Thyroid gland (tissue), 4 donors: ENCODE data around the gene CATSPERZ. TPM values are rescaled to one million over a fixed set of nuclear protein-coding genes. Genes with fewer than 3 reads are reported as not detected.

Source experiments
- DNase-seq, 2 donors: peaks; one replicate each; pipeline ENCODE4 v3.0.0-alpha.2; 2019
- H3K27ac ChIP-seq, 3 donors: fragments of 200-600 bp; sonication (generic); 1 replicate in 2 of 3; 2 replicates in 1 of 3; pipeline ENCODE4 v1.5.1; 2016 to 2019; ENCODE audit warnings: mild to moderate bottlenecking in 1 of 3, moderate library complexity in 1 of 3
- H3K27me3 ChIP-seq: fragments of 200-600 bp; sonication (generic); one replicate; pipeline ENCODE4 v1.5.1; 2019
- H3K36me3 ChIP-seq, 2 donors: fragments of 200-600 bp; sonication (generic); one replicate each; pipeline ENCODE4 v1.5.1; 2016 to 2019
- H3K4me1 ChIP-seq, 2 donors: fragments of 200-600 bp; sonication (generic); one replicate each; pipeline ENCODE4 v1.5.1; 2017 to 2019
- H3K4me3 ChIP-seq, 3 donors: fragments of 200-600 bp; sonication (generic); replicated peaks in 1 of 3; 1 replicate in 2 of 3; 2 replicates in 1 of 3; pipeline ENCODE4 v1.5.1; 2016; ENCODE audit warnings: mild to moderate bottlenecking in 1 of 3
- H3K9me3 ChIP-seq: fragments of 200-600 bp; sonication (generic); one replicate; pipeline ENCODE4 v1.5.1; 2017
- CTCF ChIP-seq, 6 experiments: fragments of 200-600 bp in 3 of 6; fragments of 450-650 bp in 3 of 6; sonication (generic) in 3 of 6; IDR thresholded peaks; one replicate each; pipeline ENCODE4 v1.5.1; 2016 to 2019; ENCODE audit warnings: antibody characterized with exemption in 6 of 6, mild to moderate bottlenecking in 2 of 6, inconsistent platforms in 1 of 6, moderate library complexity in 1 of 6
- POLR2A ChIP-seq, 2 donors: fragments of 450-650 bp; IDR thresholded peaks; one replicate each; pipeline ENCODE4 v1.6.1; 2017; ENCODE audit warnings: antibody characterized with exemption in 2 of 2, mild to moderate bottlenecking in 2 of 2, moderate library complexity in 1 of 2
- WGBS, 2 donors: methylation state at CpG; one replicate each; pipeline ENCODE4 v1.1.5; 2017; 5-methylcytosine and 5-hydroxymethylcytosine counted together
- intact Hi-C: fragments of 100-400 bp; cut with DNase I; formaldehyde crosslinking; loops from one replicate; pipeline ENCODE4 v1.15.1; 2023
- total RNA-seq, 4 donors: library from RNA; depleted of rRNA; stranded (reverse); fragments of >200 nt; gene quantifications; one replicate each; pipeline ENCODE4 v1.2.3, GENCODE V29; 2016

The CATSPERZ gene
- total RNA-seq, 4 donors from 2014 or later, result 1.0 to 3.1 TPM; not detected in 2

GRCh38 chr11:64259533-64260067, 40.6 kb upstream of the CATSPERZ start:
- WGBS, 2 donors, result 94 to 95% methylated on average over 4 of the region's 4 CpGs
- peaks cover 27 to 36% of the 10 kb centered on the region in 2 donors for H3K36me3 ChIP-seq

GRCh38 chr11:64260147-64260708, 39.9 kb upstream of the CATSPERZ start:
- no peaks in the 10 kb centered on the region for H3K27me3 ChIP-seq
- intact Hi-C loops, result no loop called here
- H3K9me3 ChIP-seq, result no peaks in the 10 kb centered on the region
- H3K4me3 ChIP-seq, result no peak overlapping the region
- TF ChIP-seq CTCF (IDR thresholded peaks at IDR 0.05), result no peak
- WGBS, 2 donors, result 94 to 95% methylated on average over 6 of the region's 6 CpGs
- DNase-seq, result no peak
- H3K36me3 ChIP-seq, result peaks cover 27 to 36% of the 10 kb centered on the region in 2 donors
- H3K27ac ChIP-seq, result no peak overlapping the region
- H3K4me1 ChIP-seq, result no peaks in the 10 kb centered on the region

More at GRCh38 chr11:64259533-64260067, 40.6 kb upstream of the CATSPERZ start:
- Histone ChIP-seq H3K27me3 (no peaks in the 10 kb centered on the region), H3K4me1 (no peaks in the 10 kb centered on the region), H3K9me3 (no peaks in the 10 kb centered on the region), H3K4me3 (no peak overlapping the region), H3K27ac (no peak overlapping the region)
- no peak for TF ChIP-seq CTCF (IDR thresholded peaks at IDR 0.05)
- TF ChIP-seq POLR2A (IDR thresholded peaks at IDR 0.05), result no peak
- intact Hi-C loops, result no loop called here
- DNase-seq, result no peak

GRCh38 chr11:64261556-64262080, 38.5 kb upstream of the CATSPERZ start:
- intact Hi-C loops, result no loop called here
- no peaks in the 10 kb centered on the region for H3K4me1 ChIP-seq
- no peak overlapping the region for H3K4me3 ChIP-seq
- H3K36me3 ChIP-seq, result peaks cover 27 to 30% of the 10 kb centered on the region in 2 donors
- TF ChIP-seq POLR2A (IDR thresholded peaks at IDR 0.05) (no peak), CTCF (IDR thresholded peaks at IDR 0.05) (no peak)
- no peak for DNase-seq
- WGBS, 2 donors, result 93 to 94% methylated on average over 14 of the region's 18 CpGs
- no peak overlapping the region for H3K27ac ChIP-seq
- H3K27me3 ChIP-seq, result no peaks in the 10 kb centered on the region
- H3K9me3 ChIP-seq, result no peaks in the 10 kb centered on the region

GRCh38 chr11:64262271-64263002, 37.7 kb upstream of the CATSPERZ start:
- H3K4me1 ChIP-seq, result peaks cover 2 to 7% of the 10 kb centered on the region in 2 donors
- peaks cover 27 to 28% of the 10 kb centered on the region in 2 donors for H3K36me3 ChIP-seq
- TF ChIP-seq CTCF (IDR thresholded peaks at IDR 0.05) (no peak), POLR2A (IDR thresholded peaks at IDR 0.05) (no peak)
- no peaks in the 10 kb centered on the region for H3K9me3 ChIP-seq
- DNase-seq, result no peak
- 96 to 97% methylated on average over 20 to 40 of the region's 42 CpGs for WGBS, 2 donors
- H3K27ac ChIP-seq, result no peak overlapping the region
- no peaks in the 10 kb centered on the region for H3K27me3 ChIP-seq
- intact Hi-C loops, result no loop called here
- no peak overlapping the region for H3K4me3 ChIP-seq
